Hepatocyte (in vitro differentiated cells): Measurements from ENCODE around the gene LMF1. TPM values are rescaled to one million over a fixed set of nuclear protein-coding genes. Genes with fewer than 3 reads are reported as not detected.
"Not testable (repeated sequence)": the region's sequence is repeated elsewhere in the genome, so short reads cannot be mapped to it uniquely, and the experiment has no call there.

Experiments used
- DNase-seq: peaks from one replicate; pipeline ENCODE4 v3.0.0-alpha.2; 2016; ENCODE audit warnings: low spot score
- H2AFZ ChIP-seq: fragments of 200-600 bp; sonication (generic); 2 replicates; pipeline ENCODE4 v1.6.0; 2016; ENCODE audit warnings: antibody characterized with exemption, mild to moderate bottlenecking
- H3K27ac ChIP-seq: fragments of 200-600 bp; sonication (generic); 2 replicates; pipeline ENCODE4 v1.5.1; 2016; ENCODE audit warnings: mild to moderate bottlenecking
- H3K27me3 ChIP-seq: fragments of 200-600 bp; sonication (generic); 2 replicates; pipeline ENCODE4 v1.6.1; 2016
- H3K36me3 ChIP-seq: fragments of 200-600 bp; sonication (generic); replicated peaks from 2 replicates; pipeline ENCODE4 v1.5.1; 2016; ENCODE audit warnings: low read depth; ENCODE audit not compliant: insufficient read depth
- H3K4me1 ChIP-seq: fragments of 200-600 bp; sonication (generic); 2 replicates; pipeline ENCODE4 v1.5.1; 2016; ENCODE audit warnings: mild to moderate bottlenecking, moderate library complexity; ENCODE audit not compliant: insufficient read depth
- H3K4me2 ChIP-seq: fragments of 200-600 bp; sonication (generic); 2 replicates; pipeline ENCODE4 v1.6.0; 2016
- H3K4me3 ChIP-seq: fragments of 200-600 bp; sonication (generic); 2 replicates; pipeline ENCODE4 v1.5.1; 2016; ENCODE audit warnings: mild to moderate bottlenecking
- H3K79me2 ChIP-seq: fragments of 200-600 bp; sonication (generic); 2 replicates; pipeline ENCODE4 v1.6.0; 2017; ENCODE audit warnings: mild to moderate bottlenecking
- H3K9me2 ChIP-seq: fragments of 200-600 bp; sonication (generic); replicated peaks from 2 replicates; pipeline ENCODE4 v1.6.0; 2017; ENCODE audit warnings: mild to moderate bottlenecking; ENCODE audit not compliant: insufficient read depth
- H3K9me3 ChIP-seq: fragments of 200-600 bp; sonication (generic); 2 replicates; pipeline ENCODE4 v1.5.1; 2016; ENCODE audit warnings: low read depth, mild to moderate bottlenecking
- H4K20me1 ChIP-seq: fragments of 200-600 bp; sonication (generic); 2 replicates; pipeline ENCODE4 v1.6.0; 2016; ENCODE audit warnings: mild to moderate bottlenecking; ENCODE audit not compliant: insufficient read depth, poor library complexity, severe bottlenecking
- CTCF ChIP-seq: fragments of 200-600 bp; sonication (generic); IDR thresholded peaks from 2 replicates; pipeline ENCODE4 v1.5.1; 2016; ENCODE audit warnings: antibody characterized with exemption, mild to moderate bottlenecking; ENCODE audit not compliant: poor library complexity
- EZH2 ChIP-seq: fragments of 200-600 bp; sonication (generic); IDR thresholded peaks from 2 replicates; pipeline ENCODE4 v1.6.1; 2016; ENCODE audit warnings: antibody characterized with exemption, mild to moderate bottlenecking, borderline replicate concordance
- EZH2phosphoT487 ChIP-seq: fragments of 200-600 bp; sonication (generic); IDR thresholded peaks from one replicate; pipeline ENCODE4 v1.6.1; 2018; ENCODE audit warnings: antibody characterized with exemption, mild to moderate bottlenecking, low read depth, moderate library complexity; ENCODE audit not compliant: unreplicated experiment, severe bottlenecking
- WGBS: methylation state at CpG from one replicate; pipeline ENCODE4 v1.1.6; 2016; ENCODE audit warnings: low lambda C conversion rate; ENCODE audit errors: missing lambda C conversion rate; 5-methylcytosine and 5-hydroxymethylcytosine counted together
- polyA plus RNA-seq: library from polyadenylated mRNA; unstranded; fragments of >200 nt; fragmentation: Nextera tagmentation; extraction: Ambion mirVana; gene quantifications from 2 replicates; pipeline ENCODE4 v1.2.1, GENCODE V29; 2016
- total RNA-seq: library from RNA; depleted of rRNA; stranded (reverse); fragments of >200 nt; gene quantifications from 2 replicates; pipeline ENCODE4 v1.2.3, GENCODE V29; 2014

Gene LMF1
- total and polyA plus RNA-seq, 2 experiments from 2014 or later: 27.2 to 34.3 TPM

GRCh38 chr16:962366-962765 lies 8.4 kb downstream of the LMF1 start:
- no peaks in the 10 kb centered on the region for H3K9me3 ChIP-seq
- H3K9me2 ChIP-seq: no peaks in the 10 kb centered on the region
- no peak overlapping the region for H3K27ac ChIP-seq
- H3K79me2 ChIP-seq: peaks cover 23% of the 10 kb centered on the region
- H3K36me3 ChIP-seq: no peaks in the 10 kb centered on the region
- H3K27me3 ChIP-seq: no peaks in the 10 kb centered on the region
- no peak for DNase-seq
- WGBS: 91% methylated on average over 18 of the region's 22 CpGs
- peaks cover 11% of the 10 kb centered on the region for H3K4me1 ChIP-seq
- H3K4me3 ChIP-seq: no peak overlapping the region
- H3K4me2 ChIP-seq: no peak overlapping the region
- H4K20me1 ChIP-seq: no peaks in the 10 kb centered on the region
- H2AFZ ChIP-seq: no peak overlapping the region
- TF ChIP-seq EZH2: no peak
- TF ChIP-seq CTCF: no peak
- TF ChIP-seq EZH2phosphoT487: no peak

GRCh38 chr16:959232-960040 lies 11.3 kb downstream of the LMF1 start:
- no peaks in the 10 kb centered on the region for H3K9me3 ChIP-seq
- no peak for DNase-seq
- no peak overlapping the region for H3K4me3 ChIP-seq
- H2AFZ ChIP-seq: no peak overlapping the region
- H3K4me2 ChIP-seq: no peak overlapping the region
- peaks cover 4% of the 10 kb centered on the region for H3K79me2 ChIP-seq
- H3K27ac ChIP-seq: no peak overlapping the region
- H3K36me3 ChIP-seq: no peaks in the 10 kb centered on the region
- H3K9me2 ChIP-seq: no peaks in the 10 kb centered on the region
- TF ChIP-seq EZH2 (no peak), EZH2phosphoT487 (no peak), CTCF (no peak)
- H4K20me1 ChIP-seq: no peaks in the 10 kb centered on the region
- H3K4me1 ChIP-seq: peaks cover 4% of the 10 kb centered on the region
- 92% methylated on average over 23 of the region's 24 CpGs for WGBS
- no peaks in the 10 kb centered on the region for H3K27me3 ChIP-seq

- H3K9me2 ChIP-seq, H3K36me3 ChIP-seq, H3K79me2 ChIP-seq, H3K4me2 ChIP-seq, H4K20me1 ChIP-seq, H2AFZ ChIP-seq, DNase-seq, H3K9me3 ChIP-seq, H3K4me1 ChIP-seq, H3K27me3 ChIP-seq, H3K4me3 ChIP-seq, H3K27ac ChIP-seq: not testable (repeated sequence)
- 94% methylated on average over 13 of the region's 27 CpGs for WGBS
Measured at GRCh38 chr16:955766-956165, 15.0 kb downstream of the LMF1 start.

- H3K27me3 ChIP-seq, H3K4me3 ChIP-seq, H3K4me1 ChIP-seq, H3K9me3 ChIP-seq, H3K9me2 ChIP-seq, H3K36me3 ChIP-seq, H3K27ac ChIP-seq, H4K20me1 ChIP-seq, H3K79me2 ChIP-seq, H2AFZ ChIP-seq, DNase-seq, H3K4me2 ChIP-seq: not testable (repeated sequence)
- 94% methylated on average over 4 of the region's 7 CpGs for WGBS
Measured at GRCh38 chr16:953818-954217, 17.0 kb downstream of the LMF1 start.
